ENCODE data around the gene TBR1. TPM values are rescaled to one million over a fixed set of nuclear protein-coding genes. Genes with fewer than 3 reads are reported as not detected.
A peak's percentile ranks its signal among the peaks of the same experiment; 100 is the strongest.

The TBR1 gene
- total RNA-seq, 2 donors from 2014 or later = not detected

- no peak for DNase-seq
Measured at GRCh38 chr2:161426922-161427663, 11.0 kb downstream of the TBR1 start.

GRCh38 chr2:161427664-161428587 is 11.8 kb downstream of the TBR1 start:
- peaks cover 75% of the 10 kb centered on the region for H3K27me3 Mint-ChIP-seq
- ATAC-seq (no peak), DNase-seq (no peak)
- H3K9me3 ChIP-seq (ENCODE audit: control insufficient read depth, low read length, poor library complexity, severe bottlenecking) = no peaks in the 10 kb centered on the region
- H3K4me1 Mint-ChIP-seq = peaks cover 14% of the 10 kb centered on the region
- peak overlapping the region; percentile 59 for H3K4me3 Mint-ChIP-seq
- peaks cover 3% of the 10 kb centered on the region for H3K36me3 Mint-ChIP-seq (ENCODE audit: low read depth)
- no peak overlapping the region for H3K27ac Mint-ChIP-seq

More at GRCh38 chr2:161426922-161427663, 11.0 kb downstream of the TBR1 start:
- Mint-ChIP-seq H3K27me3 (peaks cover 75% of the 10 kb centered on the region), H3K4me1 (peaks cover 14% of the 10 kb centered on the region), H3K27ac (no peak overlapping the region), H3K36me3 (ENCODE audit: low read depth) (peaks cover 3% of the 10 kb centered on the region), H3K4me3 (peak overlapping the region; percentile 59)
- peak; percentile 23 for ATAC-seq
- no peaks in the 10 kb centered on the region for H3K9me3 ChIP-seq (ENCODE audit: control insufficient read depth, low read length, poor library complexity, severe bottlenecking)

- H3K4me3 Mint-ChIP-seq = no peak overlapping the region
- no peaks in the 10 kb centered on the region for H3K9me3 ChIP-seq (ENCODE audit: control insufficient read depth, low read length, poor library complexity, severe bottlenecking)
- H3K27ac Mint-ChIP-seq = no peak overlapping the region
- H3K4me1 Mint-ChIP-seq = peaks cover 7% of the 10 kb centered on the region
- H3K36me3 Mint-ChIP-seq (ENCODE audit: low read depth) = no peaks in the 10 kb centered on the region
- DNase-seq (no peak), ATAC-seq (no peak)
- H3K27me3 Mint-ChIP-seq = peaks cover 77% of the 10 kb centered on the region
Measured at GRCh38 chr2:161430386-161430785, 14.3 kb downstream of the TBR1 start.

DNA sequence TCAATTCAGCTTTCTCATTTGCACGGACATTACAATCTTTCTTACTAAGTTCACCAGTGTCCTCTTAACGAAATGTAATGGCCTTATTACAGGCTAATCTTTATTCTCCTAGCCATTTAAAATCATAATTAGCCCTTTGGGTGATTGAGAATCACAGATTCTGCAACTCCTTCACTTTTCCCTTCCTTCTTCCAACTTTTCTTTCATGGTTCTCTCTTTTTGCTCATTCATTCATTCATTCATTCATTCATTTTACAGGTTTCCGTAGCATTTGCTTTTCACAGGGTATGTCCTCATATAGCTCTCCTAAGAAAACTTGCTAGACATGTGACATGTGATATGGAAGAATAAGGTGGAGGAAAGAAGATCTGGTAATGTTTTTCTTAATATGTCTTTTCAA is 16.0 kb downstream of the TBR1 start:
- peaks cover 7% of the 10 kb centered on the region for H3K4me1 Mint-ChIP-seq
- DNase-seq = no peak
- H3K36me3 Mint-ChIP-seq (ENCODE audit: low read depth) = no peaks in the 10 kb centered on the region

GRCh38 chr2:161434118-161434517 is 18.0 kb downstream of the TBR1 start:
- ATAC-seq (no peak), DNase-seq (no peak)
- H3K9me3 ChIP-seq (ENCODE audit: control insufficient read depth, low read length, poor library complexity, severe bottlenecking) = no peaks in the 10 kb centered on the region
- no peak overlapping the region for H3K4me3 Mint-ChIP-seq
- H3K27me3 Mint-ChIP-seq = peaks cover 66% of the 10 kb centered on the region
- no peaks in the 10 kb centered on the region for H3K36me3 Mint-ChIP-seq (ENCODE audit: low read depth)
- no peaks in the 10 kb centered on the region for H3K4me1 Mint-ChIP-seq
- no peak overlapping the region for H3K27ac Mint-ChIP-seq

More for the DNA sequence above, 16.0 kb downstream of the TBR1 start:
- Mint-ChIP-seq H3K27me3 (peaks cover 66% of the 10 kb centered on the region), H3K27ac (no peak overlapping the region), H3K4me3 (no peak overlapping the region)
- H3K9me3 ChIP-seq (ENCODE audit: control insufficient read depth, low read length, poor library complexity, severe bottlenecking) = no peaks in the 10 kb centered on the region
- ATAC-seq = no peak

GRCh38 chr2:161436411-161436810 is 20.3 kb downstream of the TBR1 start:
- Mint-ChIP-seq H3K4me1 (no peaks in the 10 kb centered on the region), H3K27ac (no peak overlapping the region), H3K27me3 (peaks cover 51% of the 10 kb centered on the region), H3K4me3 (no peak overlapping the region), H3K36me3 (ENCODE audit: low read depth) (no peaks in the 10 kb centered on the region)
- ATAC-seq = no peak
- no peak for DNase-seq
- H3K9me3 ChIP-seq (ENCODE audit: control insufficient read depth, low read length, poor library complexity, severe bottlenecking) = peaks cover 2% of the 10 kb centered on the region

- H3K27me3 Mint-ChIP-seq = peaks cover 48% of the 10 kb centered on the region
- H3K27ac Mint-ChIP-seq = no peak overlapping the region
- H3K4me3 Mint-ChIP-seq = no peak overlapping the region
- ATAC-seq (no peak), DNase-seq (no peak)
- H3K4me1 Mint-ChIP-seq = no peaks in the 10 kb centered on the region
- no peaks in the 10 kb centered on the region for H3K36me3 Mint-ChIP-seq (ENCODE audit: low read depth)
- H3K9me3 ChIP-seq (ENCODE audit: control insufficient read depth, low read length, poor library complexity, severe bottlenecking) = peaks cover 2% of the 10 kb centered on the region
Measured at GRCh38 chr2:161438598-161438997, 22.5 kb downstream of the TBR1 start.

- DNase-seq (no peak), ATAC-seq (no peak)
- Mint-ChIP-seq H3K27ac (no peak overlapping the region), H3K4me3 (no peak overlapping the region), H3K27me3 (peaks cover 50% of the 10 kb centered on the region), H3K4me1 (no peaks in the 10 kb centered on the region), H3K36me3 (ENCODE audit: low read depth) (peaks cover 3% of the 10 kb centered on the region)
- no peaks in the 10 kb centered on the region for H3K9me3 ChIP-seq (ENCODE audit: control insufficient read depth, low read length, poor library complexity, severe bottlenecking)
Measured at GRCh38 chr2:161445097-161445496, 29.0 kb downstream of the TBR1 start.

DNA sequence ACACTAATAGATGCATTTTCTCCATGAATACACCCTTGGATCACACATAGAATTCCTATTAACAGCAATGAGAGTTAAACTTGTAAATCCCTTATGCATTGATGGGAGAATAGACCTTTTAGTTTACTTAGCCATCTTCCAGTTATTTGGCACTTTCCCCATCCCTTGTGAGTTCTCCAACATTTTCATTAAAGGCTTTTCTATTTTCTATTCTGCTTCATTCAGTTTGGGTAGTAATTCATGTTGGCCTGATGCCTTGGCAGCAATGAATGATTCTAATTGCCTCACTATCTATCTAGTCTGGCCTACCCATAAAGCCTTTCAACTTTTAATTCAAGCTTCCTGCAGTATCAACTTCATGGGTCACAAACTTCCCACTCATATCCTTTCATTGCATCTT is 32.3 kb downstream of the TBR1 start:
- ATAC-seq (no peak), DNase-seq (no peak)

GRCh38 chr2:161471631-161472030 is 55.5 kb downstream of the TBR1 start:
- Mint-ChIP-seq H3K36me3 (ENCODE audit: low read depth) (peaks cover 4% of the 10 kb centered on the region), H3K4me3 (no peak overlapping the region), H3K27ac (no peak overlapping the region), H3K4me1 (no peaks in the 10 kb centered on the region), H3K27me3 (peaks cover 50% of the 10 kb centered on the region)
- H3K9me3 ChIP-seq (ENCODE audit: control insufficient read depth, low read length, poor library complexity, severe bottlenecking) = no peaks in the 10 kb centered on the region
- ATAC-seq (no peak), DNase-seq (no peak)

More for the DNA sequence above, 32.3 kb downstream of the TBR1 start:
- no peaks in the 10 kb centered on the region for H3K9me3 ChIP-seq (ENCODE audit: control insufficient read depth, low read length, poor library complexity, severe bottlenecking)
- Mint-ChIP-seq H3K27ac (no peak overlapping the region), H3K4me1 (no peaks in the 10 kb centered on the region), H3K27me3 (peaks cover 44% of the 10 kb centered on the region), H3K36me3 (ENCODE audit: low read depth) (peaks cover 5% of the 10 kb centered on the region), H3K4me3 (no peak overlapping the region)

DNA sequence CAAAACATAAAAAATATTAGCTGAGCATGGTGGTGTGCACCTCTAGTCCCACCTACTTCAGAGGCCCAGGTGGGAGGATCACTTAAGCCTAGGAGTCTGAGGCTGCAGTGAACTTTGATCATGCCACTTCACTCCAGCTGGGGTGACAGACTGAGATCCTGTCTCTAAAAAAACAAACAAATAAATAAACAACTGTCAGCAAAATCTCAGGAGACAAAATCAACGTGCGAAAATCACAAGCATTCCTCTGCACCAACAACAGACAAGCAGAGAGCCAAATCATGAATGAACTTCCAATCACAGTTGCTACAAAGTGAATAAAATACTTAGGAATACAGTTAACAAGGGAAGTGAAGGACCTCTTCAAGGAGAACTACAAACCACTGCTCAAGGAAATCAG is 58.8 kb downstream of the TBR1 start:
- Mint-ChIP-seq H3K27ac (no peak overlapping the region), H3K36me3 (ENCODE audit: low read depth) (peaks cover 4% of the 10 kb centered on the region), H3K4me3 (no peak overlapping the region), H3K27me3 (peaks cover 32% of the 10 kb centered on the region), H3K4me1 (no peaks in the 10 kb centered on the region)
- no peak for ATAC-seq
- DNase-seq = no peak
- H3K9me3 ChIP-seq (ENCODE audit: control insufficient read depth, low read length, poor library complexity, severe bottlenecking) = no peaks in the 10 kb centered on the region
